NT2/D1 (cell line): ENCODE results near the gene SNX27.

Experiments used
- SUZ12 ChIP-seq: IDR thresholded peaks from 2 replicates; pipeline ENCODE4 v1.6.1; 2011; ENCODE audit not compliant: insufficient read length, insufficient read depth; ENCODE audit errors: extremely low read depth
- YY1 ChIP-seq: IDR thresholded peaks from 2 replicates; pipeline ENCODE4 v1.6.1; 2011; ENCODE audit not compliant: insufficient read length, insufficient read depth
- ZNF274 ChIP-seq: IDR thresholded peaks from 2 replicates; pipeline ENCODE4 v1.6.1; 2011; ENCODE audit warnings: mild to moderate bottlenecking, low read depth, low read length

GRCh38 chr1:151626740-151627334 is 15.0 kb downstream of the SNX27 start:
- TF ChIP-seq ZNF274 (no peak), YY1 (no peak), SUZ12 (no peak)
